Measurements from ENCODE around the gene MIS18BP1.

DNA sequence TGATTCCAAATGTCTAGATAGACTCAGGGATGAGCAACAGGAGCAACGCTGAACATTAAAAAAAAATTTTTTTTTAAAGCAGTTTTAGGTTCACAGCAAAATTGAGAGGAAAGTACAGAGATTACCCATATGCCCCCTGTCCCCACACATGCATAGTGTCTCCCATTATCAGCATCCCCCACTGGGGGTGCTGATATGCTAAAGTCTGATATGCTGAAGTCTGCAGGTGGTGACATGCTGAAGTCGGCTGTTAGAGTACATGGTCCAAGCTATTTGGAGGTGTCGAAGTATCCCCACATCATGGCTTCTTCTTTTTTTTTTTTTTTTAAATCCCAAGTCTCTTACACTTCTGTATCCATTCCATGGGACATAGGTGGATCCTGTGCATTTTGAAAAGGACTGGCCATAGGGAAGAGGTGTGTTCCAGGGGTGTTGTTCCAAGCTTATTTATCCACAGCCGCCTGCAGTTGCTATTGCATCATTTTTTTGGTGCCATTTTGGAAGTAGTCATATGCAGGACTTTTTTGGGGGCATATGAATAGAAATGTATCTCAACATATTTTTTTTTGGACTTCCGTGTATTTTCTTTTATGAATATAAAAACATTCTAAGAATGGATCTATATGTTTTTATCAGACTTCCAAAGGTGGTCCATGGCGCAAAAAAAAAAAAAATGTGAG is 19.0 kb upstream of the MIS18BP1 start:
- TF ChIP-seq, protein P1, sequence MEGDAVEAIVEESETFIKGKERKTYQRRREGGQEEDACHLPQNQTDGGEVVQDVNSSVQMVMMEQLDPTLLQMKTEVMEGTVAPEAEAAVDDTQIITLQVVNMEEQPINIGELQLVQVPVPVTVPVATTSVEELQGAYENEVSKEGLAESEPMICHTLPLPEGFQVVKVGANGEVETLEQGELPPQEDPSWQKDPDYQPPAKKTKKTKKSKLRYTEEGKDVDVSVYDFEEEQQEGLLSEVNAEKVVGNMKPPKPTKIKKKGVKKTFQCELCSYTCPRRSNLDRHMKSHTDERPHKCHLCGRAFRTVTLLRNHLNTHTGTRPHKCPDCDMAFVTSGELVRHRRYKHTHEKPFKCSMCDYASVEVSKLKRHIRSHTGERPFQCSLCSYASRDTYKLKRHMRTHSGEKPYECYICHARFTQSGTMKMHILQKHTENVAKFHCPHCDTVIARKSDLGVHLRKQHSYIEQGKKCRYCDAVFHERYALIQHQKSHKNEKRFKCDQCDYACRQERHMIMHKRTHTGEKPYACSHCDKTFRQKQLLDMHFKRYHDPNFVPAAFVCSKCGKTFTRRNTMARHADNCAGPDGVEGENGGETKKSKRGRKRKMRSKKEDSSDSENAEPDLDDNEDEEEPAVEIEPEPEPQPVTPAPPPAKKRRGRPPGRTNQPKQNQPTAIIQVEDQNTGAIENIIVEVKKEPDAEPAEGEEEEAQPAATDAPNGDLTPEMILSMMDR (IDR thresholded peaks at IDR 0.05): no peak
- TF ChIP-seq POLR2AphosphoS5 (IDR thresholded peaks at IDR 0.05) (no peak), POLR2A (IDR thresholded peaks at IDR 0.05) (no peak)
